Parathyroid adenoma (tissue), 2 donors: ENCODE data around the gene TXN2.

ENCODE experiments used
- H2AFZ ChIP-seq: fragments of 300-600 bp; sonication (generic); one replicate; pipeline ENCODE4 v1.7.0; 2017; ENCODE audit warnings: antibody characterized with exemption, mild to moderate bottlenecking
- H3K27ac ChIP-seq: fragments of 300-600 bp; sonication (generic); one replicate; pipeline ENCODE4 v1.7.0; 2017
- H3K27me3 ChIP-seq: fragments of 300-600 bp; sonication (generic); one replicate; pipeline ENCODE4 v1.7.0; 2017; ENCODE audit warnings: low read length; ENCODE audit not compliant: control insufficient read depth, insufficient read depth
- H3K36me3 ChIP-seq: fragments of 300-600 bp; sonication (generic); one replicate; pipeline ENCODE4 v1.7.0; 2017; ENCODE audit warnings: low read length; ENCODE audit not compliant: control insufficient read depth, insufficient read depth
- H3K4me1 ChIP-seq: fragments of 300-600 bp; sonication (generic); one replicate; pipeline ENCODE4 v1.7.0; 2017; ENCODE audit warnings: control low read depth
- H3K4me2 ChIP-seq: fragments of 300-600 bp; sonication (generic); one replicate; pipeline ENCODE4 v1.7.0; 2017; ENCODE audit warnings: low read length
- H3K4me3 ChIP-seq: fragments of 300-600 bp; sonication (generic); one replicate; pipeline ENCODE4 v1.7.0; 2017; ENCODE audit warnings: low read depth, low read length
- H3K79me2 ChIP-seq: fragments of 300-600 bp; sonication (generic); one replicate; pipeline ENCODE4 v1.7.0; 2017; ENCODE audit warnings: control low read depth
- H3K9ac ChIP-seq: fragments of 300-600 bp; sonication (generic); one replicate; pipeline ENCODE4 v1.7.0; 2017; ENCODE audit warnings: mild to moderate bottlenecking
- H3K9me3 ChIP-seq: fragments of 300-600 bp; sonication (generic); one replicate; pipeline ENCODE4 v1.7.0; 2017; ENCODE audit warnings: low read length; ENCODE audit not compliant: control insufficient read depth
- CTCF ChIP-seq: fragments of 300-600 bp; sonication (generic); IDR thresholded peaks from one replicate; pipeline ENCODE4 v1.7.0; 2017; ENCODE audit warnings: antibody characterized with exemption, mild to moderate bottlenecking
- donor health status: primary hyperparathyroidism.

TXN2 gene

GRCh38 chr22:36469094-36469710 is 12.2 kb downstream of the TXN2 start:
- H3K79me2 ChIP-seq, result no peaks in the 10 kb centered on the region
- no peak overlapping the region for H2AFZ ChIP-seq
- no peak overlapping the region for H3K4me2 ChIP-seq
- H3K4me3 ChIP-seq, result no peak overlapping the region
- H3K4me1 ChIP-seq, result peaks cover 8% of the 10 kb centered on the region
- H3K36me3 ChIP-seq, result no peaks in the 10 kb centered on the region
- H3K9me3 ChIP-seq, result no peaks in the 10 kb centered on the region
- no peaks in the 10 kb centered on the region for H3K27me3 ChIP-seq
- no peak overlapping the region for H3K27ac ChIP-seq
- H3K9ac ChIP-seq, result no peak overlapping the region
- TF ChIP-seq CTCF, result no peak

GRCh38 chr22:36467946-36468345 is 13.5 kb downstream of the TXN2 start:
- no peak overlapping the region for H3K27ac ChIP-seq
- H3K27me3 ChIP-seq, result no peaks in the 10 kb centered on the region

GRCh38 chr22:36467042-36467810 is 14.2 kb downstream of the TXN2 start:
- no peaks in the 10 kb centered on the region for H3K9me3 ChIP-seq
- H2AFZ ChIP-seq, result no peak overlapping the region
- H3K4me1 ChIP-seq, result peaks cover 8% of the 10 kb centered on the region
- H3K27me3 ChIP-seq, result no peaks in the 10 kb centered on the region
- H3K36me3 ChIP-seq, result no peaks in the 10 kb centered on the region
- no peak overlapping the region for H3K4me3 ChIP-seq
- no peak overlapping the region for H3K27ac ChIP-seq
- no peak overlapping the region for H3K9ac ChIP-seq
- no peak for TF ChIP-seq CTCF
- H3K79me2 ChIP-seq, result no peaks in the 10 kb centered on the region
- H3K4me2 ChIP-seq, result no peak overlapping the region

More at GRCh38 chr22:36467946-36468345, 13.5 kb downstream of the TXN2 start:
- no peak overlapping the region for H3K9ac ChIP-seq
- H3K4me1 ChIP-seq, result peaks cover 8% of the 10 kb centered on the region
- no peak for TF ChIP-seq CTCF
- H2AFZ ChIP-seq, result no peak overlapping the region
- H3K9me3 ChIP-seq, result no peaks in the 10 kb centered on the region
- H3K36me3 ChIP-seq, result no peaks in the 10 kb centered on the region
- no peak overlapping the region for H3K4me3 ChIP-seq
- H3K79me2 ChIP-seq, result no peaks in the 10 kb centered on the region
- no peak overlapping the region for H3K4me2 ChIP-seq

GRCh38 chr22:36466258-36466657 is 15.2 kb downstream of the TXN2 start:
- Histone ChIP-seq H3K79me2 (no peaks in the 10 kb centered on the region), H3K4me3 (no peak overlapping the region), H3K4me2 (no peak overlapping the region), H2AFZ (no peak overlapping the region), H3K9me3 (no peaks in the 10 kb centered on the region), H3K27me3 (no peaks in the 10 kb centered on the region), H3K9ac (no peak overlapping the region), H3K27ac (peak overlapping the region; percentile 73), H3K36me3 (no peaks in the 10 kb centered on the region), H3K4me1 (peaks cover 8% of the 10 kb centered on the region)
- TF ChIP-seq CTCF, result no peak
